Sigmoid colon (tissue), 4 donors: ENCODE data around the gene NXPE1.

ENCODE experiments used
- EP300 ChIP-seq, 4 donors: sonication (generic); formaldehyde crosslinking; IDR thresholded peaks; one replicate each; pipeline ENCODE4 v1.6.1; 2017; ENCODE audit warnings: antibody characterized with exemption in 4 of 4
- TF ChIP-seq, protein P1 (sequence below), 4 experiments: fragments of 450-650 bp in 3 of 4; fragments of 200-600 bp in 1 of 4; IDR thresholded peaks; one replicate each; pipeline ENCODE4 v1.5.1; 2016 to 2019; ENCODE audit warnings: antibody characterized with exemption in 4 of 4, mild to moderate bottlenecking in 3 of 4, moderate library complexity in 2 of 4

DNA sequence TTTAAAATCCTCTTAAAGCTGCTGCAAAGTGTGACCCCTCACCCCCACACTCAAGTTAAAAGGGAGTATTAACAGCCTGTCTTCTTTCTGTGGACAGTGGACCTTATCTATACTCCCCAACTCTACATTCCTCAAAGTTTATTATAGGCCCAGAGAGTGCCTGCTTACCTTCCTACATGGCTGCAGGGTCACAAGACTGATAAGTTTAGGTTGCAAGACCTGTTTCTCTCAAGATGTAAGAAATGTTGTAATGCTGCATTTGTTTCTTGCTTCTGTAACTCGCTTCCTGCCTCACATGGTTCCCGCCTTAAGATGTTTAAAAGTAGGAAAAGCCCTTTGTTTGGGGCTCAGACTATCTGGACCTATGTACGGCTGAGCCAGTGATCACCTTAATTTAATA, 10.1 kb upstream of the NXPE1 start:
- TF ChIP-seq, protein P1, sequence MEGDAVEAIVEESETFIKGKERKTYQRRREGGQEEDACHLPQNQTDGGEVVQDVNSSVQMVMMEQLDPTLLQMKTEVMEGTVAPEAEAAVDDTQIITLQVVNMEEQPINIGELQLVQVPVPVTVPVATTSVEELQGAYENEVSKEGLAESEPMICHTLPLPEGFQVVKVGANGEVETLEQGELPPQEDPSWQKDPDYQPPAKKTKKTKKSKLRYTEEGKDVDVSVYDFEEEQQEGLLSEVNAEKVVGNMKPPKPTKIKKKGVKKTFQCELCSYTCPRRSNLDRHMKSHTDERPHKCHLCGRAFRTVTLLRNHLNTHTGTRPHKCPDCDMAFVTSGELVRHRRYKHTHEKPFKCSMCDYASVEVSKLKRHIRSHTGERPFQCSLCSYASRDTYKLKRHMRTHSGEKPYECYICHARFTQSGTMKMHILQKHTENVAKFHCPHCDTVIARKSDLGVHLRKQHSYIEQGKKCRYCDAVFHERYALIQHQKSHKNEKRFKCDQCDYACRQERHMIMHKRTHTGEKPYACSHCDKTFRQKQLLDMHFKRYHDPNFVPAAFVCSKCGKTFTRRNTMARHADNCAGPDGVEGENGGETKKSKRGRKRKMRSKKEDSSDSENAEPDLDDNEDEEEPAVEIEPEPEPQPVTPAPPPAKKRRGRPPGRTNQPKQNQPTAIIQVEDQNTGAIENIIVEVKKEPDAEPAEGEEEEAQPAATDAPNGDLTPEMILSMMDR (IDR thresholded peaks at IDR 0.05) = no peak
- no peak for TF ChIP-seq EP300 (IDR thresholded peaks at IDR 0.05)
